ENCODE results near the gene XRCC1. TPM values are rescaled to one million over a fixed set of nuclear protein-coding genes. Genes with fewer than 3 reads are reported as not detected.

The XRCC1 gene
- total RNA-seq, 1 donor from 2014 or later, result 34.5 TPM

GRCh38 chr19:43534305-43534815 is 41.0 kb downstream of the XRCC1 start:
- Mint-ChIP-seq H3K4me1 (peaks cover 19% of the 10 kb centered on the region), H3K4me3 (peak overlapping the region; percentile 97), H3K9me3 (peaks cover 7% of the 10 kb centered on the region), H3K27ac (peak overlapping the region; percentile 98), H3K27me3 (no peaks in the 10 kb centered on the region), H3K36me3 (ENCODE audit: low read depth) (peaks cover 23% of the 10 kb centered on the region)
- ChIA-PET CTCF (interaction anchor here (1.3 to 5.9 kb wide), 4 partner anchors 14 to 275 kb away, joined by 3 to 43 read pairs (median 10); partner anchors contain the start of genes IRGQ and ZNF576), POLR2A (interaction anchor here (0.6 to 2.6 kb wide), 9 partner anchors 26 to 228 kb away, joined by 3 to 29 read pairs (median 6); partner anchors contain the start of genes IRGQ, PHLDB3, SMG9 and ZNF428)
- intact Hi-C loops (cut with micrococcal nuclease), result loop anchor here (2.0 to 5.0 kb wide), 2 partner anchors 28 to 248 kb away; partner anchors contain the start of gene KCNN4
- TF ChIP-seq, protein P1, sequence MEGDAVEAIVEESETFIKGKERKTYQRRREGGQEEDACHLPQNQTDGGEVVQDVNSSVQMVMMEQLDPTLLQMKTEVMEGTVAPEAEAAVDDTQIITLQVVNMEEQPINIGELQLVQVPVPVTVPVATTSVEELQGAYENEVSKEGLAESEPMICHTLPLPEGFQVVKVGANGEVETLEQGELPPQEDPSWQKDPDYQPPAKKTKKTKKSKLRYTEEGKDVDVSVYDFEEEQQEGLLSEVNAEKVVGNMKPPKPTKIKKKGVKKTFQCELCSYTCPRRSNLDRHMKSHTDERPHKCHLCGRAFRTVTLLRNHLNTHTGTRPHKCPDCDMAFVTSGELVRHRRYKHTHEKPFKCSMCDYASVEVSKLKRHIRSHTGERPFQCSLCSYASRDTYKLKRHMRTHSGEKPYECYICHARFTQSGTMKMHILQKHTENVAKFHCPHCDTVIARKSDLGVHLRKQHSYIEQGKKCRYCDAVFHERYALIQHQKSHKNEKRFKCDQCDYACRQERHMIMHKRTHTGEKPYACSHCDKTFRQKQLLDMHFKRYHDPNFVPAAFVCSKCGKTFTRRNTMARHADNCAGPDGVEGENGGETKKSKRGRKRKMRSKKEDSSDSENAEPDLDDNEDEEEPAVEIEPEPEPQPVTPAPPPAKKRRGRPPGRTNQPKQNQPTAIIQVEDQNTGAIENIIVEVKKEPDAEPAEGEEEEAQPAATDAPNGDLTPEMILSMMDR (IDR thresholded peaks at IDR 0.05), result no peak
- ATAC-seq (ENCODE audit: low read depth) (no peak), DNase-seq (no peak)

- CTCF ChIA-PET, result interaction anchor here (1.0 to 5.9 kb wide), 6 partner anchors 14 to 87 kb away, joined by 3 to 43 read pairs (median 6); partner anchors contain the start of genes IRGQ and ZNF576
- H3K4me3 Mint-ChIP-seq, result peak overlapping the region; percentile 97
- TF ChIP-seq, protein P1 (IDR thresholded peaks at IDR 0.05), result no peak
- peak; percentile 87 for DNase-seq
- POLR2A ChIA-PET, result interaction anchor here (0.6 to 2.6 kb wide), 13 partner anchors 14 to 229 kb away, joined by 3 to 29 read pairs (median 6); partner anchors contain the start of genes IRGQ, PHLDB3, SMG9 and ZNF428
- peaks cover 17% of the 10 kb centered on the region for H3K36me3 Mint-ChIP-seq (ENCODE audit: low read depth)
- peaks cover 2% of the 10 kb centered on the region for H3K9me3 Mint-ChIP-seq
- no peaks in the 10 kb centered on the region for H3K27me3 Mint-ChIP-seq
- peak; percentile 82 for ATAC-seq (ENCODE audit: low read depth)
- intact Hi-C loops (cut with micrococcal nuclease), result loop anchor here (1.0 to 5.0 kb wide), 7 partner anchors 22 to 249 kb away; partner anchors contain the start of genes IRGQ, KCNN4, PHLDB3 and ZNF576
- H3K4me1 Mint-ChIP-seq, result peaks cover 19% of the 10 kb centered on the region
- H3K27ac Mint-ChIP-seq, result peak overlapping the region; percentile 98
Measured at GRCh38 chr19:43533546-43534304, 41.6 kb downstream of the XRCC1 start.

DNA sequence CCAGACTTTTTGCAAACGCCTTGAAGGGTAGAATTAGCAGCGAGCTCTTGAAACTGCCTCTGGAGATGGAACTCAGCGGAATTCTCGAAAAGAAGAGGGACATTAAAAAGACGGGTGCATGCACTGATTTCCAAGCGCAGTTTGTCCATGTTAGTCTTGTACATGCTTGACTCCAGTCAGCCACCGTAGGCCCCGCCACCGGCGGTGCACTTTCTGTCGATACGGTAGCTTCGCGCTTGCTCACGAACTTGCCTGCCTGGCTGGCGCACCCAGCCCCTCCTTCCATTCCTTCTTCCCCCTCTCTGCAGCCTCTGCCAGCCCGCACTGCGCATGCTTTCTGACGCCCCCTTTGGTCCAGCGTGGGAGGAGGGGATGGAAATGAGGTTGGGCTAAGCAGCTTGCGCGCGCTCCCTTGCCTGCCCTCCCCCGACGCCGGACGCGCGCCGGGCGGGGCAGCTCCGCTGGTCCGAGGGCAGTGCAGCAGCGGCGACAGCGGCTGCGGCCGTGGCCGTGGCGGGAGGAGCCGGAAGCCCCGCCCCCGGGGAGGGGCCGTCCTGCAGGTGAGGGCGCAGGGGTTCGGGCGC is 42.3 kb downstream of the XRCC1 start, which contains the start of gene ZNF575:
TSS of gene ZNF575 (plus strand) at position 227 of the 584 bp plus-strand sequence. CDS start 1,235 bp downstream, outside the sequence.
- intact Hi-C loops (cut with micrococcal nuclease), result loop anchor here (1.0 to 5.0 kb wide), 6 partner anchors 22 to 249 kb away; partner anchors contain the start of genes IRGQ, KCNN4, PHLDB3 and ZNF576
- H3K9me3 Mint-ChIP-seq, result no peaks in the 10 kb centered on the region
- H3K36me3 Mint-ChIP-seq (ENCODE audit: low read depth), result peaks cover 10% of the 10 kb centered on the region
- peak within 1 kb of the TSS; percentile 98 for H3K27ac Mint-ChIP-seq
- POLR2A ChIA-PET, result interaction anchor here (0.6 to 2.6 kb wide), 18 partner anchors 9 to 967 kb away, joined by 4 to 29 read pairs (median 6); partner anchors contain the start of genes IRGQ, PHLDB3, SMG9 and ZNF180
- peak; percentile 77 for DNase-seq
- peak within 1 kb of the TSS; percentile 97 for H3K4me3 Mint-ChIP-seq
- no peaks in the 10 kb centered on the region for H3K27me3 Mint-ChIP-seq
- ATAC-seq (ENCODE audit: low read depth), result peak; percentile 45
- TF ChIP-seq, protein P1 (IDR thresholded peaks at IDR 0.05), result no peak
- peaks cover 19% of the 10 kb centered on the region for H3K4me1 Mint-ChIP-seq
- CTCF ChIA-PET, result interaction anchor here (0.8 to 5.9 kb wide), 8 partner anchors 13 to 87 kb away, joined by 3 to 43 read pairs (median 5); partner anchors contain the start of genes IRGQ and ZNF576

DNA sequence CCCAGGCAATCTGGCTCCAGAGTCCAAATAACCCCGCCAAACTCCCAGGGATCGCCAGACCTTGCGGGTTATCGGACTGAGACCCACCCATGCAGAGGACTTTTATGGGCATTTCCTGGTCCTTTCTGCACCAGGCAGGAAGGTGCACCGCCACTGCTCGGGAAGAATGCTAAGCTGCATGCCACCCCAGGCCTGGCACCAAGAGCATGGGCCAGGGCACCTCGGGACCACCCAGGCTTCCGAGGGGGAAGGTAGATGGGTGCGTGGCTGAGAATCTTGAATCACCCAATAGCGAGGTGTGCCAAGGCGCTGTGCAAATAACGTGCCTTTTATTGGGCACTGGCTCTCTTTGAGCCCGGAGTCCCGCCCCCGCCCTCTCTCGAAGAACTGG is 42.8 kb downstream of the XRCC1 start:
- Mint-ChIP-seq H3K9me3 (no peaks in the 10 kb centered on the region), H3K27ac (peak overlapping the region; percentile 87), H3K27me3 (no peaks in the 10 kb centered on the region), H3K4me1 (peaks cover 19% of the 10 kb centered on the region), H3K4me3 (peak overlapping the region; percentile 97), H3K36me3 (ENCODE audit: low read depth) (peaks cover 7% of the 10 kb centered on the region)
- intact Hi-C loops (cut with micrococcal nuclease), result loop anchor here (5.0 kb wide), 1 partner anchor 250 kb away; the partner anchor contains the start of gene KCNN4
- CTCF ChIA-PET, result interaction anchor here (0.8 to 2.5 kb wide), 6 partner anchors 13 to 87 kb away, joined by 3 to 14 read pairs (median 5); no protein-coding TSS in a partner anchor
- DNase-seq, result no peak
- POLR2A ChIA-PET, result interaction anchor here (0.6 to 2.6 kb wide), 16 partner anchors 8 to 967 kb away, joined by 4 to 29 read pairs (median 6); partner anchors contain the start of genes IRGQ, PHLDB3, SMG9 and ZNF180
- TF ChIP-seq, protein P1 (IDR thresholded peaks at IDR 0.05), result no peak
- ATAC-seq (ENCODE audit: low read depth), result peak; percentile 12

Measured in activated B cell treated with CpG ODN at 0.5 μM for 24 hours (primary cell).